Measurements from ENCODE around the gene LCE1C. TPM values are rescaled to one million over a fixed set of nuclear protein-coding genes. Genes with fewer than 3 reads are reported as not detected.

Gene LCE1C
- total and polyA plus RNA-seq, 9 of the 15 experiments (the other 6 are each of a cell fraction or from before 2014, with no cell fraction given) = not detected

DNA sequence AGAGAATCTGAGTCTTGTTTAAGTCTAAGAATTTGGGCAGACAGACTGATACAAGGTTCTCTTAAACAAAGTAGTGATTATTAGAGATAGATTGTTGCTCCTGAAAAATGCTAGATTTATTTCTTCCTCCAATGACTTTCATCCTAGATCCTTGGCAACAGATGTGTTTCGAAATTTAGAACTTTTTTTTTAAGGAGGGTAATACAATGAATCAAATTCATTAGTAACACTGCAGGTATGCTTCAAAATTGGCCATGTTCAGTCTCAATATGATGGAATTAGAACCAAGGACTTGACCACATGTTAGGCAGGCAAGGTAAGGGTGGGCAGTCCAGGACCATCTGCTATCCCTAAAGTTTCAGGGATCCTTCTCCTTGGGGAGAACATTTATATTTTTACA lies 36.0 kb downstream of the LCE1C start (continued):
- TF ChIP-seq TCFL5 (CRISPR knock-in tag; conservative IDR thresholded peaks at IDR 0.05) (no peak), SIRT6 (IDR thresholded peaks at IDR 0.05; ENCODE audit: low read depth, low read length) (no peak)

DNA sequence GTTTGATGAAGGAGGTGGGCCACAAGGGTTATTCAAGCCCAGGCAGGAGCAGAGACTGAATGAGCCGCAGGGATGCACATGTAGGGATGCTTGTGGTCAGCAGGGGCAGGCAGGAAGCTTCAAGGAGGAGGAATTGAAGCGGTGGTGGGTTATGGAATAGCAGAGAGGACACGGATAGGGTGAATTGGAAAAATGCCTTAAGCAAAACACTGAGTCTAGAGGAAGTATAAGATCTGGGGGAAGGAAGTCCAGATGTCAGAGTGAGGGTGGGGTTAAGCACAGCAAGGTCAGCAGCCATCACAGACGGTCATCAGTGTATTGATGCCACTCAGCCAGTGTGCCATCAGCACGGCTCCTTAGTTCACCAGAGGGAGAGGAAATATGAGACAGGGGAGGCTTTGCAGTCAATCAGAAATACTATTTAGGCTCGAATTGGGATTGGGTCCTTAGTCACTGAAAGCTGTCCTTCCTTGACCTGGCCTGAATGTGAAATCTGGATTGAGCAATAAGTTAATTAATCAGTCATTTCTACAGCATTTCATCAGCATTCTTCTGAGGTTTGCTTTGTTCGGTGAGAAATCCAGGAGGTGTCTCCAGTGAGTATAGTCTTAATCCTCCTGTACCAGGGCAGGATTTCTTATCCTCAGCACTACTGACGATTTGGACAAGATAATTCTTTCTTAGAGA lies 37.5 kb downstream of the LCE1C start:
- no peak for ATAC-seq
- Histone ChIP-seq H3K4me3 (no peak overlapping the region), H4K20me1 (replicated peaks; ENCODE audit: control insufficient read depth, insufficient read depth, low read length) (no peaks in the 10 kb centered on the region), H3K27ac (ENCODE audit: extremely low read depth, low read depth, low read length) (no peak overlapping the region), H3K27me3 (ENCODE audit: control insufficient read depth in 2 of 2, insufficient read depth in 2 of 2, low read length in 2 of 2) (no peaks in the 10 kb centered on the region), H3K4me2 (ENCODE audit: insufficient read depth, low read length) (no peak overlapping the region), H2AFZ (ENCODE audit: low read depth, low read length) (no peak overlapping the region), H3K4me1 (replicated peaks in 1 of 2; ENCODE audit: control insufficient read depth in 2 of 2, insufficient read depth in 2 of 2, low read length in 2 of 2) (no peaks in the 10 kb centered on the region), H3K9ac (ENCODE audit: insufficient read depth in 1 of 2, low read depth in 2 of 2, low read length in 2 of 2) (no peak overlapping the region), H3K9me3 (replicated peaks; ENCODE audit: control insufficient read depth, insufficient read depth, low read depth, low read length) (no peaks in the 10 kb centered on the region), H3K36me3 (ENCODE audit: control insufficient read depth, insufficient read depth, low read length) (no peaks in the 10 kb centered on the region), H3K9me1 (ENCODE audit: control insufficient read depth, insufficient read depth, low read length) (no peaks in the 10 kb centered on the region), H3K79me2 (ENCODE audit: control insufficient read depth, insufficient read depth, low read length) (no peaks in the 10 kb centered on the region)
- FAIRE-seq = no peak
- no peak for DNase-seq (ENCODE audit: extremely low read depth in 1 of 4, low spot score in 3 of 4)
- ChIA-PET POLR2A (interaction anchor here (0.5 kb wide), 1 partner anchor 1318 kb away, joined by 4 read pairs; no protein-coding TSS in a partner anchor), CTCF (ENCODE audit: low intra/inter-chr PET ratio) (no interaction called here)
- BruUV-seq (replicated peaks) = no TSS peak
- TF ChIP-seq ARID1B (IDR thresholded peaks at IDR 0.05) = no peak
- TF ChIP-seq CEBPG (CRISPR knock-in tag; IDR thresholded peaks at IDR 0.05) = no peak
- peak in 1 of 2 experiments; percentile 64; a peak in 2 of 4 replicates for TF ChIP-seq CEBPG (tag; conservative IDR thresholded peaks at IDR 0.05 in 1 of 2, IDR thresholded peaks at IDR 0.05 in 1 of 2)
- whole genome bisulfite sequencing (ENCODE audit: insufficient coverage, low coverage, missing lambda C conversion rate) = 1% methylated on average over 8 of the region's 8 CpGs
- in situ Hi-C loops (cut with MboI) = no loop called here
- intact Hi-C loops (cut with micrococcal nuclease) = no loop called here

Measured in K562 (cell line).